Stimulated activated naive CD8-positive, alpha-beta T cell treated with anti-CD3 and anti-CD28 coated beads, Interleukin-15, Interleukin-2, amounts not matched to agents 100 ng/mL and 50 ng/mL, for 24 hours (primary cell): Measurements from ENCODE around the gene PLOD3.
"Not testable (repeated sequence)": the region's sequence is repeated elsewhere in the genome, so short reads cannot be mapped to it uniquely, and the experiment has no call there.

Source experiments
- H3K27ac Mint-ChIP-seq: one replicate; pipeline ENCODE4 v1.8.0; 2021; ENCODE audit warnings: mild to moderate bottlenecking, mixed read lengths
- H3K27me3 Mint-ChIP-seq: one replicate; pipeline ENCODE4 v1.8.0; 2021; ENCODE audit warnings: mixed read lengths
- H3K36me3 Mint-ChIP-seq: one replicate; pipeline ENCODE4 v1.8.0; 2021; ENCODE audit warnings: low read depth, mixed read lengths
- H3K4me1 Mint-ChIP-seq: one replicate; pipeline ENCODE4 v1.8.0; 2021; ENCODE audit warnings: low read depth, mixed read lengths
- H3K4me3 Mint-ChIP-seq: one replicate; pipeline ENCODE4 v1.8.0; 2021; ENCODE audit warnings: mild to moderate bottlenecking, mixed read lengths
- H3K9me3 Mint-ChIP-seq: one replicate; pipeline ENCODE4 v1.8.0; 2021; ENCODE audit warnings: mixed read lengths

Gene PLOD3, protein sequence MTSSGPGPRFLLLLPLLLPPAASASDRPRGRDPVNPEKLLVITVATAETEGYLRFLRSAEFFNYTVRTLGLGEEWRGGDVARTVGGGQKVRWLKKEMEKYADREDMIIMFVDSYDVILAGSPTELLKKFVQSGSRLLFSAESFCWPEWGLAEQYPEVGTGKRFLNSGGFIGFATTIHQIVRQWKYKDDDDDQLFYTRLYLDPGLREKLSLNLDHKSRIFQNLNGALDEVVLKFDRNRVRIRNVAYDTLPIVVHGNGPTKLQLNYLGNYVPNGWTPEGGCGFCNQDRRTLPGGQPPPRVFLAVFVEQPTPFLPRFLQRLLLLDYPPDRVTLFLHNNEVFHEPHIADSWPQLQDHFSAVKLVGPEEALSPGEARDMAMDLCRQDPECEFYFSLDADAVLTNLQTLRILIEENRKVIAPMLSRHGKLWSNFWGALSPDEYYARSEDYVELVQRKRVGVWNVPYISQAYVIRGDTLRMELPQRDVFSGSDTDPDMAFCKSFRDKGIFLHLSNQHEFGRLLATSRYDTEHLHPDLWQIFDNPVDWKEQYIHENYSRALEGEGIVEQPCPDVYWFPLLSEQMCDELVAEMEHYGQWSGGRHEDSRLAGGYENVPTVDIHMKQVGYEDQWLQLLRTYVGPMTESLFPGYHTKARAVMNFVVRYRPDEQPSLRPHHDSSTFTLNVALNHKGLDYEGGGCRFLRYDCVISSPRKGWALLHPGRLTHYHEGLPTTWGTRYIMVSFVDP

DNA sequence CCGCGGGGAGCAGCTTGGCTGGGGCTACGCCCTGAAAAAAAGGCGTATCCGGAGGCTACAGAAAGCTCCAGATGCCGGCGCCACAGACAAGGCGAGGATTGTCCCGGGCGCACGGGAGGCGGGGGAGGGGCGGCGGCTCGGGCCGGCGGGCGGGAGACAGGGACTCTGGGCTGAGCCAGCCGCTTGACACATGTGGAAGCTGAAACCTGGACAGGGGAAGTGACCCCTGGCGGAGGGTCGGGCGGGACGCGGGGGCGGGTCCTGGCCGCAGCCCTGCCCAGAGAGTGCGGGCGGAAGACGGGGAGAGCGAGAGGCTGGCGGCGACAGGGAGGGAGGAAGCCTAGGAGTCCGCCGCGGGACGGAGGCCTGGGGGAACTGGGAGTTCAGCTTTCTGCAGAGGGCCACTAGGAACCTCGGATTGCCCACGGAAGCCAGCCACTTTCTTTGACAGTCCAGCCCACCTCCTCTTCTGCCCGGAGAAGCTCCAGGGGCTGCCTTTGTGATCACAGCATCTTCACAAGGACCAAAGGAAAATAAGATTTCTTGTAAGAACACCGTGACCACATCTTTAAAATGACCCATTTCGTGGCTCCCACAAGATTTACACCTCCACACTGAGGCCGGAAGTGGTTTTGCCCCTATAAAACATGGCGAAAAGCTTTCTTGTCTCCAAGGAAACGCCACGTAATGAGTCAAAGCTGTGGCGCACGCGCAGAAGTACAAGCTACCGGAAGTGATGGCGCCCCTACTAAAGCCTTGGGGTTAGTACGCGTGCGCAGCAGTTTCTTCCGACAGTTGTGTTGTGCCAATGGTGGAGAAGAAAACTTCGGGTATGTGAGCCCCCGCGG, at the start of gene PLOD3, which contains the start of gene ZNHIT1:
Gene PLOD3, minus strand, starts transcription at position 194 of the 848 bp plus-strand sequence. CDS start 307 bp downstream, outside the sequence.
Gene ZNHIT1, plus strand, starts transcription at position 778 of the 848 bp plus-strand sequence. Its CDS starts 31 bp downstream, at position 809.
- Mint-ChIP-seq H3K4me3 (peak within 1 kb of the TSS; percentile 96), H3K27ac (peak within 1 kb of the TSS; percentile 88), H3K9me3 (no peaks in the 10 kb centered on the region), H3K27me3 (no peaks in the 10 kb centered on the region), H3K36me3 (peaks cover 14% of the 10 kb centered on the region), H3K4me1 (peaks cover 38% of the 10 kb centered on the region)

DNA sequence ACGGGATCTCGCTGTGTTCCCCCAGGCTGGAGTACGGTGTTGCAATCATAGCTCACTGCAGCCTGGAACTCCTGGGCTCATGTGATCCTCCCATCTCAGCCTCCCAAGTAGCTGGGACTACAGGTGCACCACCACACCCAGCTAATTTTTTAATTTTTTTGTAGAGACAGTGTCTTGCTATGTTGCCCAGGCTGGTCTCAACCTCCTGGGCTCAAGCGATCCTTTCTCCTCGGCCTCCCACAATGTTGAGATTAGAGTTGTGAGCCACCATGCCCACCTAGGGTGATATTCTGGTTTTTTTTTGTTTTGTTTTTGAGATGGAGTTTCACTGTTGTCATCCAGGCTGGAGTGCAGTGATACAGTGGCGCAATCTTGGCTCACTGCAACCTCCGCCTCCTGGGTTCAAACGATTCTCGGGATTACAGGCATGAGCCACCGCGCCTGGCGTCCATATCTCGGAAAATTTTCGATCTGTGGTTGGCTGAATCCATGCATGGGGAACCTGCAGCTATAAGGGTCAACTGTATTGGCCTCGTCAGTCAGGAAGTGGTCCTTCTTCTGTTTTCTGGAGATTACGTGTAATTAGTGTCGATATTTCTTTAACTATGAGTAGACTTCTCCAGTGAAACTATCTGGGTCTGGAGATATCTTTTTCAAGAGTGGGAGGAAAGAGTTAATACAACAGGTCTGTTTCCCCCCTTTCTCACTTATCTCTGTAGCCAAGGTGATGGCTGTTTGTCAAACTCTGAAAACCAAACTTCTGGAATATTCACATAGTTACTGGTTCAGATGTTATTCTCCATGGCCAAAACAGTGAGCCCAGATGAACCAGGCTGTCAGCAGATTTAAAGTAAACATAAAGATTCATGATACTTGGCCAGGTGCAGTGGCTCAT, 48.5 kb upstream of the PLOD3 start:
- Mint-ChIP-seq H3K36me3 (no peaks in the 10 kb centered on the region), H3K9me3 (no peaks in the 10 kb centered on the region), H3K4me3 (no peak overlapping the region), H3K4me1 (peaks cover 5% of the 10 kb centered on the region), H3K27me3 (peaks cover 17% of the 10 kb centered on the region), H3K27ac (no peak overlapping the region)

DNA sequence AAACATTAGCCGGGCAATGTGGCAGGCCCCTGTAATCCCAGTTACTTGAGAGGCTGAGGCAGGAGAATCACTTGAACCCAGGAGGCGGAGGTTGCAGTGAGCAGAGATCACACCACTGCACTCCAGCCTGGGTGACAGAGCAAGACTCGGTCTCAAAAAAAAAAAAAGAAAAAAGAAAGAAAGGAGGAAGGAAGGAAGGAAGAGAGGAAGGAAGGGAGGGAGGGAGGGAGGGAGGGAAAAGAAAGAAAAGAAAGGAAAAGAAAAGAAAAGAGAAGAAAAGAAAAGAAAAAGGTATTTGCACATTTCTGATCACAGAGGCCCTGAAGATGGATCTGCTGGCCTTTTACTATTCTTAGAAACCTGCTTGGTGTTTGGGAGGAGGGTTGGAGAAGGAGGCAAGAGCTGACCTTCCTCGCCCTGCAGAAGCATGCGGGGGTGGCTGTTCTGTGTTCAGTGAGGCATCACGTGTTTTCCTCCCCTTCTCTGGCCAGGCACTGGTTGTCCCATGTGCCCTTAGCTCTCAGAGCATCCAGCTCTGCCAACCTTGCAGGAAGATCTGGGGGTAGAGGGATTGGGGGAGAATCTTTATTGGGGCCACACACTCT, 46.8 kb upstream of the PLOD3 start:
- not testable (repeated sequence) for H3K4me3 Mint-ChIP-seq, H3K9me3 Mint-ChIP-seq, H3K4me1 Mint-ChIP-seq, H3K36me3 Mint-ChIP-seq, H3K27ac Mint-ChIP-seq
- peaks cover 17% of the 10 kb centered on the region for H3K27me3 Mint-ChIP-seq

DNA sequence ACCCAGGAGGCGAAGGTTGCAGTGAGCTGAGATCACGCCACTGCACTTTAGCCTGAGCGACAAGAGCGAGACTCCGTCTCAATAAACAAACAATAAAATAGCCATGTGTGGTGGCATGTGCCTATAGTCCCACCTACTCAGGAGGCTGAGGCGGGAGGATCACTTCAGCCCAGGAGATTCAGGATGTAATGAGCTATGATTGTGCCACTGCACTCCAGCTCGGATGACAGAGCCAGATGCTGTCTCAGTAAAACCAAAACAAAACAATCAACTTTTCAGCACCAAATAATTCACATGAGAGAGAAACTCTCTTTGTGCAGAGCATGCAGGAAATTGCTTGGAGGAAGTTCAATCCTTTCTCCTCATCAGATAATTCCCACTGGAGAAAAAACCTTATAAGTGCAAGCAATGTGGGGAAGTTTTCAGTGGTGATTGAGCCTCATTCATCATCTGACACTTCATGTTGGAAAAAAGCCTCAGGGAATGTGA, 40.9 kb upstream of the PLOD3 start:
- no peaks in the 10 kb centered on the region for H3K4me1 Mint-ChIP-seq
- no peaks in the 10 kb centered on the region for H3K36me3 Mint-ChIP-seq
- peaks cover 6% of the 10 kb centered on the region for H3K27me3 Mint-ChIP-seq
- no peak overlapping the region for H3K27ac Mint-ChIP-seq
- no peak overlapping the region for H3K4me3 Mint-ChIP-seq
- H3K9me3 Mint-ChIP-seq, result no peaks in the 10 kb centered on the region

DNA sequence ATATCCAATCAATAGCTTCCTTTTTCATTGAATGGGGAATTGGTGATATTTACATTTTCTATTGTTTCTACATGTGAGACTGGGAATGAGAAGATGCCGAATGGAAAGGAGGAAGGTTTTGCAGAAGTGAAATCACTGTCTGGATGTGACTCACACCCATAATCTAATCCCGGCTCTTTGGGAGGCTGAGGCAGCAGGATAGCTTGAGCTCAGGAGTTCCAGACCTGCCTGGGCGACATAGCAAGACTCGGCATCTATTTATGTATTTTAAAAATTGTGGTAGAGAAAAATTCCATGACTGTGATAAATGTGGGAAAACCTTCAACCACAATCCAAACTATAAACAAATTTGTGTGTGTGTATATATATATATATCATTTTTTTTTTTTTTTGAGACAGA, 38.4 kb upstream of the PLOD3 start:
- H3K36me3 Mint-ChIP-seq, result peaks cover 10% of the 10 kb centered on the region
- H3K4me1 Mint-ChIP-seq, result peaks cover 17% of the 10 kb centered on the region
- H3K27ac Mint-ChIP-seq, result no peak overlapping the region
- H3K9me3 Mint-ChIP-seq, result no peaks in the 10 kb centered on the region
- no peak overlapping the region for H3K4me3 Mint-ChIP-seq
- no peaks in the 10 kb centered on the region for H3K27me3 Mint-ChIP-seq

DNA sequence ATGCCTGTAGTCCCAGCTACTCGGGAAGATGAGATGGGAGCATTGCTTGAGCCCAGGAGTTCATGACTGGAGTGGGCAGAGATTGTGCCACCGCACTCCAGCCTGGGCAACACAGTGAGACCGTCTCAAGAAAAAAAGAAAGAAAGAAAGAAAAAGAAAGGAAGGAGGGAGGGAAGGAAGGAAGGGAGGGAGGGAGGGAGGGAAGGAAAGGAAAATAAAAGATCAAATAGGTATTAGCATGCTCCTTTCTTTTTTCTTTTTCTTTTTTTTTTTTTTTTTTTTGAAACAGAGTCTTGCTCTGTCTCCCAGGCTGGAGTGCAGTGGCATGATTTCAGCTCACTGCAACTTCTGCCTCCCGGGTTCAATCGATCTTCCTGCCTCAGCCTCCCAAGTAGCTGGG, 35.8 kb upstream of the PLOD3 start:
- Mint-ChIP-seq H3K36me3 (peaks cover 23% of the 10 kb centered on the region), H3K4me1 (peaks cover 31% of the 10 kb centered on the region), H3K4me3 (peak overlapping the region; percentile 100)
- not testable (repeated sequence) for H3K27ac Mint-ChIP-seq, H3K9me3 Mint-ChIP-seq, H3K27me3 Mint-ChIP-seq

DNA sequence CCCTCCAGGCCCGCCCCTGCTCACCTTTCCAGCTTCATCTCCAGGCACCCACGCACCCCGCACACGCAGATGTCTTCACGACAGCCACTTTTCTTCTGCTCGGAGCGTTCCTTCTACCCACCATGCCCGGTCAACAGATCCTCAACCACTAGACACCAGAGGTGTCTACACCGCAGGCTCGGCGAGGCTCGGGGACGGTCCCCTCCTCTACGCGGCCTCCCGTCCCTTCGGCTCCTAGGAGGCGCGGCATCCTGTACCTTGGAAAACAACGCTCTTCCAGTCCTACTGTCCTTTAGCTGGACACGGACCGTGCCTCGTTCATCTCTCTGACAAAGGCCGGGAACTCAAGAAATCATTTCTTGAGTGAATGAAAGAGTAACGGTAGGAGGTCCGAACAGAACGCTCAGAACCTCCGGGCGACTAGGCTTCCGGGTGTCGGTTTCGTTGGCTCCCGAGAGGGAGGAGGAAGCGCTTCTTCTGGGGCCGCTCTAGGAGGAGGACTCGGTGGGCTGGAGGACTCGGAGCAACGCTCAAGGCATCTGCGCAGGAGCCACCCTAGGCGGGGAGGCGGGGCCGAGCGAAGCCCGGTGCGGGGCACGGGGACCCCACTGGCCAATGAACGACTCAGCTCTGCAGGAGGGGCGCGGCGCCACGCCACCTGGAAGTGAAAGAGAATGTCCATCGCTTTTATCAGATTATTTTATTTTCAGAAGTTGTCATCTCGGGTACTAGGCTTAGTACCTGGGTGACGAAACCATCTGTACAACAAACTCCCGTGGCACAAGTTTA, 34.7 kb upstream of the PLOD3 start:
- Mint-ChIP-seq H3K27me3 (no peaks in the 10 kb centered on the region), H3K36me3 (peaks cover 26% of the 10 kb centered on the region), H3K4me1 (peaks cover 38% of the 10 kb centered on the region), H3K4me3 (peak overlapping the region; percentile 100), H3K9me3 (no peaks in the 10 kb centered on the region), H3K27ac (peak overlapping the region; percentile 99)

DNA sequence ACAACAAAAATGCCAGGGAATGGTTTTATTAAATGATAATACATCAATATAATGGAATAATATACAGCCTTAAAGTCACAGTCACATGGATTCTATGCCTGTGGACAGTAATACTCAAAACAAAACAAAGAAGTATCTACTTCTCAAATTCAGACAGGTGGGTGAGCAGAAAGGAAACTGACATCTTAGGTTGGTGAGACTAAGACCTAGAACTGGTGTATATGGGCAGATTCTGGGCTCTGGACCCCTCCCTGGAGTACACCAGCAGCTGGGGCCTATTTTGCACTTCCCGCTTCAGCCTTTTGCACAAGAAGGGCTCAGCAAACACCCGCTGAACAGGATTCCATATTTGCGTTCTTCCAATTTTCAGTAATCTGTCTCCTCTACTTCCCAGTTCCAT, 32.9 kb upstream of the PLOD3 start:
- H3K4me1 Mint-ChIP-seq, result peaks cover 49% of the 10 kb centered on the region
- H3K4me3 Mint-ChIP-seq, result peak overlapping the region; percentile 100
- no peaks in the 10 kb centered on the region for H3K27me3 Mint-ChIP-seq
- no peaks in the 10 kb centered on the region for H3K9me3 Mint-ChIP-seq
- H3K27ac Mint-ChIP-seq, result peak overlapping the region; percentile 53
- H3K36me3 Mint-ChIP-seq, result peaks cover 33% of the 10 kb centered on the region

DNA sequence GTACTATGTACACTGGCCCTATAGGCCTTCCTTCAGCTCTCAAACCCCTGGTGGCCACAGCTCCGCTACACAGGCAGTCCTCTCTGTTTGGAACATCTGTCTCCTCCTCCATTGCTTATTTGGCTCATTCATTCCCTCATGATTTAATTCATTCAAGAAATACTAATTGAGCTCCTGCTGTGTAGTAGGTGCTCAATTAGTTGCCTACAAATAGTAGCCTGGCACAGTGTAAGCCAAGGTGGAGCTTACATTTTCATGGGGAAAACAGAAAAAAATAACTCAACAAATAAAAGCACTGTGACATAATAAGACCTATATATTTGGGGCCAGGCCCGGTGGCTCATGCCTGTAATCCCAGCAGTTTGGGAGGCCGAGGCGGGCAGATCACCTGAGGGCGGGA, 30.9 kb upstream of the PLOD3 start:
- no peak overlapping the region for H3K4me3 Mint-ChIP-seq
- peaks cover 45% of the 10 kb centered on the region for H3K36me3 Mint-ChIP-seq

DNA sequence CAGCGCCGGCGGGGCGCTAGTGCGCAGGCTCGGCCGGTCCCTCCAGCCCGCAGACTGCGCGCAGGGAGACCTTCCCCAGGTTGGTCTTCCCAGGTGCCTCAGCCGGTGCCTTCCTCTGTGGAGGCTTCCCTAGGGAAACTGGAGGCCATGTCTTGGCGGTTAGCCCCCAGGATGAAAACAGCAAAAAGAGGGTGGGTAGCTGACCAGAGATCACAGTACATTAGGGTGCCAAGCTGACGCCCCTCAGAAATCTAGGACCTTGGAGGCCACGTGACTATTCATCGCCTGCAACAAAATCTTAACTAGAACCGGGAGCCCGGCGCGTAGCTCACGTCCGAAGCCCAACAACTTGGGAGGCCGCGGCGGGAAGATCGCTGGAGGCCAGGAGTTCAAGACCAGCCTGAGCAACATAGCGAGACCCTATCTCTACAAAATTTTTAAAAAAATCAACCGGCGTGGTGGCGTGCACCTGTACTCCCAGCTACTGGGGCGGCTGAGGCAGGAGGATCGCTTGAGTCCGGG, 27.8 kb upstream of the PLOD3 start:
- peaks cover 36% of the 10 kb centered on the region for H3K36me3 Mint-ChIP-seq
- H3K4me3 Mint-ChIP-seq, result peak overlapping the region; percentile 99
- H3K27me3 Mint-ChIP-seq, result no peaks in the 10 kb centered on the region
- no peaks in the 10 kb centered on the region for H3K9me3 Mint-ChIP-seq
- H3K4me1 Mint-ChIP-seq, result peaks cover 47% of the 10 kb centered on the region
- H3K27ac Mint-ChIP-seq, result peak overlapping the region; percentile 98

More for the DNA sequence above, 30.9 kb upstream of the PLOD3 start:
- no peaks in the 10 kb centered on the region for H3K9me3 Mint-ChIP-seq
- peaks cover 65% of the 10 kb centered on the region for H3K4me1 Mint-ChIP-seq
- no peaks in the 10 kb centered on the region for H3K27me3 Mint-ChIP-seq
- no peak overlapping the region for H3K27ac Mint-ChIP-seq

DNA sequence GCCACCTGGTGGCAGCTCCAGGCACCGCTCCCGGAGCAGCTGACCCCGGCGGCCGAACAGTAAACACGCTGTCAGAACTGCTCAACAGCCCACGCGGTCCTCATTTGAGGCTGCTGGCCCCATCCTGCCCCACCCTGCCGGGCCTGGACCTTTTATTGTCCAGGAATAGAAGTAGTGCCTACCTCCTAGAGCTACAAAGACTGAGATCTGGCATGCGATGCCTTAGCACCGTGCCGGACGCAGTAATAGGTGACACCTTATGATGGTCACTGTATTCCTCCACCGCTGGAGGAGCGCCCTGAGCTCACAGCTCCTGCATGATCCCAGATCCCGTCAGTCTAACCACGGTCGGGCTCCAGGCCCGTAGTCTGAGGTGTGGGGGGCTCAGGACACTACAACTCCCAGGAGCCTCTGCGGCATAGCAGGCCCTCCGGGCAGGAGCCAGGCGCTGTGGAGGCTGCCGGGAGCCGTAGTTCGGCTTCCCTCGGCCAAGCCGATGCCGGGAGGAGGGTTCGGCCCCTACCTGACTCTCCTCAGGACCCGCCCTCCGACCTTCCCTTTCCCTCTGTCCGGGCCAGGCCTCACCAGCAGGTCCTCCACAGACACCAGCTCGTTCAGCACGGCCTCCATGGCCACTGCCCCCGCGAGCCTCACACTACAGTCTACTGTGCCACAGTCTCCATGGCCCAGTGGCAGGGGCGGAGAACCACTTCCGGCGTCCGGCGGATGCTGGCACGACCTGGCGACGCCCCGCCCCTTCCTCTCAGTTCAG, 27.2 kb upstream of the PLOD3 start, which contains the start of gene FIS1:
Gene FIS1, minus strand, starts transcription at position 707 of the 772 bp plus-strand sequence. Its CDS starts 77 bp downstream, at position 630.
- Mint-ChIP-seq H3K9me3 (no peaks in the 10 kb centered on the region), H3K36me3 (peaks cover 32% of the 10 kb centered on the region), H3K27ac (peak within 1 kb of the TSS; percentile 98), H3K27me3 (no peaks in the 10 kb centered on the region), H3K4me3 (peak within 1 kb of the TSS; percentile 99), H3K4me1 (peaks cover 43% of the 10 kb centered on the region)
